Measurements from ENCODE around the gene KCP. TPM values are rescaled to one million over a fixed set of nuclear protein-coding genes. Genes with fewer than 3 reads are reported as not detected.

The KCP gene
- total RNA-seq, 1 experiment from 2014 or later, result 1.6 TPM

- Histone ChIP-seq H4K20me1 (ENCODE audit: insufficient read depth) (no peaks in the 10 kb centered on the region), H3K9me2 (ENCODE audit: insufficient read depth) (no peaks in the 10 kb centered on the region), H3K4me2 (ENCODE audit: low read length) (no peak overlapping the region), H2AFZ (ENCODE audit: low read depth, low read length, poor library complexity, severe bottlenecking) (no peak overlapping the region), H3K4me1 (ENCODE audit: control insufficient read depth in 1 of 2, insufficient read depth in 2 of 2, low read length in 2 of 2) (no peaks in the 10 kb centered on the region), H3K27me3 (ENCODE audit: insufficient read depth, low read length) (no peaks in the 10 kb centered on the region), H3K9me3 (ENCODE audit: control insufficient read depth in 1 of 2, insufficient read depth in 1 of 2, low read depth in 1 of 2, low read length in 2 of 2) (no peaks in the 10 kb centered on the region), H3K4me3 (replicated peaks in 1 of 2; ENCODE audit: low read depth in 1 of 2, low read length in 2 of 2) (no peak overlapping the region), H3K27ac (ENCODE audit: low read depth, low read length) (no peak overlapping the region), H3K79me2 (ENCODE audit: insufficient read depth, low read length) (no peaks in the 10 kb centered on the region), H3K36me3 (ENCODE audit: control insufficient read depth in 1 of 2, insufficient read depth in 2 of 2, low read length in 2 of 2) (peaks cover 8 to 10% of the 10 kb centered on the region in 2 experiments; a peak in 2 of 4 replicates), H3K9ac (ENCODE audit: low read length) (no peak overlapping the region)
- no peak for TF ChIP-seq EGR1 (IDR thresholded peaks at IDR 0.05; ENCODE audit: low read depth)
- TF ChIP-seq YY1 (IDR thresholded peaks at IDR 0.05; ENCODE audit: extremely low read depth, insufficient replicate concordance, low read depth, low read length), result no peak
- no peak for TF ChIP-seq ZBTB33 (IDR thresholded peaks at IDR 0.05; ENCODE audit: extremely low read depth, insufficient replicate concordance, low read length)
- TF ChIP-seq JUND (IDR thresholded peaks at IDR 0.05), result no peak
- no peak for TF ChIP-seq SIN3A (IDR thresholded peaks at IDR 0.05; ENCODE audit: low read depth)
- no peak for TF ChIP-seq REST (IDR thresholded peaks at IDR 0.05; ENCODE audit: low read depth)
- no peak for TF ChIP-seq FOSL1 (IDR thresholded peaks at IDR 0.05; ENCODE audit: low read depth)
- CTCF ChIA-PET, result interaction anchor here (1.1 kb wide), 1 partner anchor 11 kb away, joined by 3 read pairs; the partner anchor contains the start of gene IRF5
- no TSS peak for BruUV-seq (replicated peaks)
- no peak for ATAC-seq
- no peak for DNase-seq (ENCODE audit: low read depth, low spot score)
- POLR2A ChIA-PET, result no interaction called here
- intact Hi-C loops (cut with micrococcal nuclease), result no loop called here
- RAD21 ChIA-PET (ENCODE audit: low non-redundant PET in 1 of 2, low total read pairs in 2 of 2, uncharacterized antibody in 2 of 2, unreplicated experiment in 2 of 2), result no interaction called here
Observed at GRCh38 chr7:128948976-128949760, 38.7 kb upstream of the KCP start.

Measured in HCT116 (cell line).